ENCODE results near the gene ARMC9.
A peak's percentile ranks its signal among the peaks of the same experiment; 100 is the strongest.
"Not testable (repeated sequence)": the region's sequence is repeated elsewhere in the genome, so short reads cannot be mapped to it uniquely, and the experiment has no call there.

ARMC9 gene, protein sequence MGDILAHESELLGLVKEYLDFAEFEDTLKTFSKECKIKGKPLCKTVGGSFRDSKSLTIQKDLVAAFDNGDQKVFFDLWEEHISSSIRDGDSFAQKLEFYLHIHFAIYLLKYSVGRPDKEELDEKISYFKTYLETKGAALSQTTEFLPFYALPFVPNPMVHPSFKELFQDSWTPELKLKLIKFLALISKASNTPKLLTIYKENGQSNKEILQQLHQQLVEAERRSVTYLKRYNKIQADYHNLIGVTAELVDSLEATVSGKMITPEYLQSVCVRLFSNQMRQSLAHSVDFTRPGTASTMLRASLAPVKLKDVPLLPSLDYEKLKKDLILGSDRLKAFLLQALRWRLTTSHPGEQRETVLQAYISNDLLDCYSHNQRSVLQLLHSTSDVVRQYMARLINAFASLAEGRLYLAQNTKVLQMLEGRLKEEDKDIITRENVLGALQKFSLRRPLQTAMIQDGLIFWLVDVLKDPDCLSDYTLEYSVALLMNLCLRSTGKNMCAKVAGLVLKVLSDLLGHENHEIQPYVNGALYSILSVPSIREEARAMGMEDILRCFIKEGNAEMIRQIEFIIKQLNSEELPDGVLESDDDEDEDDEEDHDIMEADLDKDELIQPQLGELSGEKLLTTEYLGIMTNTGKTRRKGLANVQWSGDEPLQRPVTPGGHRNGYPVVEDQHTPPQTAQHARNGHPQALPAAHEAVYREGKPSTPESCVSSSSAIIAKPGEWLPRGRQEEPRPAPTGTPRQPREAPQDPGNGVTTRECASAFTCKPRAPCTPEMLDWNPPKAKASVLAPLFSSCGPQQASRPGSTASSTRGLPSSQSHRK

GRCh38 chr2:231198291-231199173 is at the start of gene ARMC9:
Gene ARMC9 (plus strand): TSS chr2:231198631. CDS start chr2:231206239, 7,608 bp downstream.
- DNase-seq = peak; percentile 73

DNA sequence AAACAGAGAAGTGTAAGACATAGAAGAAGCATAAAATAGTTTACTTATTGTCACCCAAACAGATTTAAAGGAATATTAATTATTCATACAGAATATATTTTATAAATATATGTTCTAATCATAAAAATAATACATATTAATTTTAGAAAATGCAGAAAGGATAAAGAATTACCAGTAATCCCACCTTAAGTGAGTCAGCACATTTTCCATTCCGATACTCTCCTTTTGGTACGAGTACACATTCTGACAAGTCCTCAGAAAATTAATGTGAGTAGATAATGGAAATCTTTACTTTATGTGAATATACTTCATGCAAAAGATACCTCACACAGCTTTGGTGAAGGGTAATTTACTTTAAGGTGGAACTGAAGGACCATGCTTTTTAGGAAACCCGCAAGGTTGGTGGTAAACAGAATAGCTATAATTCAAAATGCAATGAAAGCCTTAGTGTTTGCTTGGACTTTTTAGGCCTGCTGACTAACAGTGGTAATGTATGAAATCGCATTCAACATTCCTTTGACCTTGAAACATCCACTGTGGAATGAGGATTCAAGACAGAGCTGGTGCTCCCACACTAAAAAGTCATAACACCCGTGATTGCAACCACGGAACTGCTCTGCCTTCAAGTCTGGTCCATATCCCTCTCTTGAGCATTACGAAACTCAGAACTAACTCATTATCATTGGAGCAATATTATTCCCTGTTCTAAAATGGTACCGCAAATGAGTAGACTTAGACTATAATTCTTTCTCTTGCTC is 45.5 kb upstream of the ARMC9 start:
- no peak for DNase-seq

DNA sequence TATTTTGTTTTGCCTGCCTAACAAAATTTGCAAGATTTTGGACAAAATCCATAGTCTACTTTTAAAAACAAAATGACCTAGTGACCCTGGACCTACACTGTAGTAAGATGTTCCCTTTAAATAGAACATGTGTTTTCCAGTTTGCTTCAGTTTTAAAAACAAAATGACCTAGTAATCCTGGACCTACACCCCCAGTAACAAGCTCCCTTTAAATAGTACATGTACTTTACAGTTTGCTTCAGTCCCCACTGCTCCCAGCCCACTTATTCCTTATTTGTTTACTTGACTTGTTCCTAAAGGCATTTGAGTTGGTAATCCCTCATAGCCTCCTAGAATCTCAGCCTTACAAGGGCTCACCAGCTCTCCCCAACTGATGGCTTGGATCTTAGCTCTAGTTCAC is 39.1 kb upstream of the ARMC9 start:
- no peak for DNase-seq

GRCh38 chr2:231160701-231161100 is 37.7 kb upstream of the ARMC9 start:
- DNase-seq = no peak

- no peak for DNase-seq
These were observed 37.1 kb upstream of the ARMC9 start for GRCh38 chr2:231161252-231161839.

DNA sequence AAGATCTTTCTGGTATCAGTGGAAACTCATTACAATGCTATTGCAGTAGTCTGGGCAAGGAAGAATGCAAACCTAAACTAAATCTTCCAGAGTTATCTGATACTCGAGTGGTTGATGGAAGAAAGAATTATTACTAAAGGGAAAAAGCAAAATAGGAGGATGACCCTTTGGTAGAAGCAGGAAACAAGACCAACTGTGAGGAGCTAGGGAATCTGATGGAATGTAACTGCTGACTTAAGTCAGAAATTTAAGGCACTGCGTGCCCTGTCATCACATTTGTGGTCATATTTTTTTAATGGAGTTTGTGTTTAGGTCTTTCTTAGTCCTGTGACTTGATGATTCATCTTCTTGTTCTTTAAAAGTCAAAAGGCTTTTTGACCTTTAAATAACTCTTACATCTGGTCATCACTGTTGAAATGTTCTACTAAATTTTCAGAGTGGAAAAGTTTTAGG is 36.5 kb upstream of the ARMC9 start:
- DNase-seq = no peak

DNA sequence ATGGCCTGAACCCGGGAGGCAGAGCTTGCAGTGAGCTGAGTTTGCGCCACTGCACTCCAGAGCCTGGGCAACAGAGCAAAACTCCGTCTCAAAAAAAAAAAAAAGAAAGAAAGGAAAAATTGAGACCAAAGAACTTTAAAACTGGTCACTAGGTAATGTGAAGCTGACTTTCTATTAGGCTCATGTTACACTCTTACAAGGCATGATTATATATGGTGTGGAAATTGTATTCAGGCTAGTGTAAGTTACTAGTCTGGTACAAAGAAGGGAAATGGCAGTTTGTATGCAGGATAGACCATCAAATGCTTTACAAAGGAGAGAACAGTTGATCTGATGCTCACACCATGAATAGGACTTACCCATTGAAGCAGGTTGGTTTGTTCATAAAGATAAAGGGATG is 35.4 kb upstream of the ARMC9 start:
- DNase-seq = no peak

- DNase-seq = no peak
These were observed 34.9 kb upstream of the ARMC9 start for GRCh38 chr2:231163414-231164095.

DNA sequence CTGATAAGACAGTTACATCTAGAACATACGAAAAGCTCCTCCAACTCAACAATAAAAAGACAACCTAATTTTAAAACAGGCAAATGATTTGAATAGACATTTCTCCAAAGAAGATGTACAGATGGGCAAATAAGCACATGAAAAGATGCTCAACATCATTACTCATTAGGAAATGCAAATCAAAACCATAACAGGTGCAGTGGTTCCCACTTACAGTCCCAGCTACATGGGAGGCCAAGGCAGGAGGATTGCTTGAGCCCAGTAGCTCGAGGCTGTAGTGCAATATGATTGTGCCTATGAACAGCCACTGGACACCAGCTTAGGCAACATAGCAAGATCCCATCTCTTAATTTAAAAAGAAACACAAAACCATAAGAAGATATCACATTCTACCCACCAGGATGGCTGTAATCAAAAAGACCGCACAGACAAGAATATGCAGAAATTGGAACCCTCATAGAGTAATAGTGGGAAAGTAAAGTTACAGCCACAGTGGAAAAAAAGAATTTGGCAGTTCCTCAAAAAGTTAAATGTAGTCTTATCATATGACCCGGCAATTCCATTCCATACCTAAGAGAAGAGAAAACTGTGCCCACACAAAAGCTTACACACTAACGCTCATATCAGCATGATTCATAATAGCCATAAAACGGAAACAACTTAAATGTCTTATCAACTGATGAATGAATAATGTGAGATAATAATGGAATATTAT is 30.5 kb upstream of the ARMC9 start:
- no peak for DNase-seq

- DNase-seq = no peak
These were observed 29.8 kb upstream of the ARMC9 start for GRCh38 chr2:231168460-231169139.

DNA sequence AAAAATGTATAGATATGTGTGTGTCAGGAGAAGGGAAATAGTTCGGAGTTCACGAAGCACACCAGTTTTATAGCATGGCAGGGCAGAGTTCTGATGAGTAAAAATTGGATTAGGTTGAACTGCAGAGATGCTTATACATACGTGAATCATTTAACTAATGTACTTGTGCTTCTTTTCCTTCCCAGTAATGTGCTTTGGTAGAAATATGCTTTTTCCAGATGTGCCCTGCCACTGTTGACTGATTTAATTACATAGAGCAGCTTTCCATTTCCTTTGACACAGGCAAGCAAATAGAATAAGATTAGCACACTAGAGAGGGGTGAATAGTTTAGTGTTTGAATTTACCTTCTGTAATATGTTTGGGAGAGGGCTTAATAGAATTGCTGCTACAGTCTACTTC is 28.9 kb upstream of the ARMC9 start:
- DNase-seq = no peak

GRCh38 chr2:231170055-231170454 is 28.4 kb upstream of the ARMC9 start:
- DNase-seq = no peak

DNA sequence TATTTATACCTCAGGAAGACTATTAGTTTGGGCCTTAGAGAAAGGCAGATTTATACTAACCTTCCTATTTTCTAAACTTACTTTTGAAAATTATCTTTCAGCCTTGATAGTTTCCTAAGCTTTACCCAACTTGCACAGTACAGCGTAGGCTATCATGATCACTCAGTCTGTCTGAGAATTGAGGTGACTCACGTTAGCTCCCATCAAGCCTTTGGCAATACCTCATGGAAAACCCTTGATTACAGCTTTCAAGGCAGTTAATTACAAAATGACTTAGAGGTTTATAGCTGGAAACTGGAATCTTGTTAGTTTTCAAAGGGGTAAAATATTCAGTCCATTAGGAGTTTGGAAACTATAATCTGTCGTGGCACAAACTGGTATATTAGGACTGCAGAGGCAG is 26.4 kb upstream of the ARMC9 start:
- DNase-seq = no peak

- no peak for DNase-seq
These were observed 24.2 kb upstream of the ARMC9 start for GRCh38 chr2:231174211-231174651.

DNA sequence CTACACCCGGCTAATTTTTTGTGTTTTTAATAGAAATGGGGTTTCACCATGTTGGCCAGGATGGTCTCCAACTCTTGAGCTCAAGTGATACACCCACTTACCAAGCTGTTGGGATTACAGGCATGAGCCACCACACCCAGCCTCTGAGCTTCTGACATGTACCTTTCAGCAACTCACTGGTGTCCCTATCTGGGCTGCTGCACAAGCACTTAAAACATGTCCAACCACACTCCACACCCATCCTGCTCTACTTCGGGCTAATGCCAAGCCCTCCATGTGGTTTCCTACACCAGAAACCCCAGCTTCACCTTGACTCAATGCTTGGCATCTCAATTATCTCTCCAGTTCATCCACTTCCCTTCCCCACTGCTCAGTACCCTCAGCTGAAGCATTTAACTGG is 22.4 kb upstream of the ARMC9 start:
- DNase-seq = no peak

GRCh38 chr2:231177156-231178025 is 21.0 kb upstream of the ARMC9 start:
- DNase-seq = no peak

GRCh38 chr2:231178805-231179204 is 19.6 kb upstream of the ARMC9 start:
- DNase-seq = not testable (repeated sequence)

- no peak for DNase-seq
These were observed 16.4 kb upstream of the ARMC9 start for GRCh38 chr2:231181860-231182512.

All from NCI-H774 (cell line).